GM10266 (cell line): Measurements from ENCODE around the gene DSCAML1.

ENCODE experiments used
- DNase-seq: peaks from one replicate; pipeline ENCODE4 v3.0.0; 2012; ENCODE audit errors: extremely low spot score
- CTCF ChIP-seq: IDR thresholded peaks from 2 replicates; pipeline ENCODE4 v1.5.1; 2012; ENCODE audit warnings: mild to moderate bottlenecking, low read depth; ENCODE audit not compliant: control insufficient read depth, insufficient read depth; ENCODE audit errors: missing control alignments

Gene DSCAML1

GRCh38 chr11:117544130-117544800 lies 252.8 kb downstream of the DSCAML1 start:
- no peak for DNase-seq
- TF ChIP-seq CTCF: no peak

- DNase-seq: no peak
- no peak for TF ChIP-seq CTCF
Measured at GRCh38 chr11:117541211-117541610, 255.8 kb downstream of the DSCAML1 start.

GRCh38 chr11:117538263-117539135 lies 258.5 kb downstream of the DSCAML1 start:
- DNase-seq: no peak
- TF ChIP-seq CTCF: no peak

GRCh38 chr11:117535850-117536411 lies 261.1 kb downstream of the DSCAML1 start:
- no peak for TF ChIP-seq CTCF
- no peak for DNase-seq

- no peak for TF ChIP-seq CTCF
- DNase-seq: no peak
Measured at GRCh38 chr11:117535201-117535849, 261.7 kb downstream of the DSCAML1 start.

GRCh38 chr11:117532568-117532967 lies 264.4 kb downstream of the DSCAML1 start:
- no peak for DNase-seq

More at GRCh38 chr11:117532568-117532967, 264.4 kb downstream of the DSCAML1 start:
- no peak for TF ChIP-seq CTCF
